Diencephalon (tissue), 1 donor: ENCODE data around the gene VAV1. TPM values are rescaled to one million over a fixed set of nuclear protein-coding genes. Genes with fewer than 3 reads are reported as not detected.

Experiments used
- total RNA-seq: library from RNA; depleted of rRNA; stranded (reverse); fragments of >200 nt; gene quantifications from one replicate; pipeline ENCODE4 v1.2.3, GENCODE V29; 2014

Gene VAV1
- 5.1 TPM for total RNA-seq

GRCh38 chr19:6772028-6772865 is at the start of gene VAV1:
VAV1 (plus strand) TSS chr19:6772708; CDS start chr19:6772808, 100 bp downstream.

GRCh38 chr19:6737284-6737872 is 35.1 kb upstream of the VAV1 start, which contains the start of gene GPR108:
GPR108 (minus strand) TSS chr19:6737580; CDS start chr19:6737576, 4 bp downstream.

GRCh38 chr19:6739390-6739882 is 33.1 kb upstream of the VAV1 start, which contains the start of gene TRIP10:
TRIP10 (plus strand) TSS chr19:6739680; CDS start chr19:6739762, 82 bp downstream.

GRCh38 chr19:6767357-6768235 is 4.9 kb upstream of the VAV1 start, which contains the start of gene SH2D3A:
SH2D3A (minus strand) TSS chr19:6767435; CDS start chr19:6763748, 3,687 bp downstream.

GRCh38 chr19:6887316-6887715 is 114.8 kb downstream of the VAV1 start, which contains the start of gene ADGRE1:
ADGRE1 (plus strand) TSS chr19:6887579; CDS start chr19:6887609, 30 bp downstream.

Other genes with a start within 250 kb of the VAV1 start
- 4.2 TPM for gene TNFSF9, start 241.7 kb upstream of the VAV1 start, total RNA-seq
- gene CD70, start 181.6 kb upstream of the VAV1 start, total RNA-seq, result not detected
- gene TNFSF14, start 102.5 kb upstream of the VAV1 start, total RNA-seq, result not detected
- gene C3, start 52.1 kb upstream of the VAV1 start, total RNA-seq, result 63.9 TPM
- 16.8 TPM for gene GPR108, start 35.1 kb upstream of the VAV1 start, total RNA-seq
- 5.5 TPM for gene TRIP10, start 33.0 kb upstream of the VAV1 start, total RNA-seq
- 8.5 TPM for gene SH2D3A, start 5.3 kb upstream of the VAV1 start, total RNA-seq
- gene ADGRE1, start 114.9 kb downstream of the VAV1 start, total RNA-seq, result 0.23 TPM
- gene MBD3L2B, start 248.7 kb downstream of the VAV1 start, total RNA-seq, result not detected